Neuronal stem cell (in vitro differentiated cells): ENCODE measurements around the gene SEMA7A.

ENCODE experiments used
- DNase-seq: peaks from one replicate; pipeline ENCODE4 v3.0.0-alpha.2; 2013; ENCODE audit warnings: low spot score
- H2AFZ ChIP-seq: one replicate; pipeline ENCODE4 v1.6.1; 2013; ENCODE audit warnings: mild to moderate bottlenecking, low read length, inconsistent platforms
- H2AK5ac ChIP-seq: 2 replicates; pipeline ENCODE4 v1.6.1; 2013; ENCODE audit warnings: low read depth, mild to moderate bottlenecking, inconsistent platforms, low read length, moderate library complexity, mixed read lengths
- H2BK120ac ChIP-seq: 2 replicates; pipeline ENCODE4 v1.6.1; 2013; ENCODE audit warnings: low read depth, mild to moderate bottlenecking, inconsistent platforms, low read length, moderate library complexity, mixed read lengths
- H2BK12ac ChIP-seq: one replicate; pipeline ENCODE4 v1.6.1; 2013; ENCODE audit warnings: low read length, inconsistent platforms
- H2BK15ac ChIP-seq: 2 replicates; pipeline ENCODE4 v1.6.1; 2013; ENCODE audit warnings: mild to moderate bottlenecking, low read length, inconsistent platforms, mixed read lengths
- H2BK5ac ChIP-seq: one replicate; pipeline ENCODE4 v1.6.1; 2013; ENCODE audit warnings: inconsistent platforms, mild to moderate bottlenecking, low read length, moderate library complexity
- H3K14ac ChIP-seq: one replicate; pipeline ENCODE4 v1.6.1; 2013; ENCODE audit warnings: low read length, inconsistent platforms
- H3K18ac ChIP-seq: 2 replicates; pipeline ENCODE4 v1.6.1; 2013; ENCODE audit warnings: low read length, inconsistent platforms
- H3K23ac ChIP-seq: 2 replicates; pipeline ENCODE4 v1.6.1; 2013; ENCODE audit warnings: low read depth, mild to moderate bottlenecking, mixed read lengths, low read length, inconsistent platforms; ENCODE audit not compliant: poor library complexity
- H3K27ac ChIP-seq: replicated peaks from 3 replicates; pipeline ENCODE4 v1.5.1; 2013; ENCODE audit warnings: low read length, inconsistent platforms
- H3K27me3 ChIP-seq, 3 experiments: 2 replicates each; pipeline ENCODE4 v1.6.1; 2013; ENCODE audit warnings: low read length in 3 of 3, mild to moderate bottlenecking in 2 of 3, inconsistent platforms in 1 of 3, low read depth in 1 of 3, mixed read lengths in 1 of 3, moderate library complexity in 1 of 3; ENCODE audit not compliant: control insufficient read depth in 3 of 3, insufficient read depth in 3 of 3
- H3K36me3 ChIP-seq, 2 donors: replicated peaks in 1 of 2; 2 replicates each; pipeline ENCODE4 v1.6.1; 2013; ENCODE audit warnings: low read length in 2 of 2; ENCODE audit not compliant: control insufficient read depth in 2 of 2, insufficient read depth in 2 of 2
- H3K4ac ChIP-seq: 2 replicates; pipeline ENCODE4 v1.6.1; 2013; ENCODE audit warnings: inconsistent platforms, mild to moderate bottlenecking, low read length, moderate library complexity
- H3K4me1 ChIP-seq, 2 donors: 1 replicate in 1 of 2; 2 replicates in 1 of 2; pipeline ENCODE4 v1.6.1; 2013; ENCODE audit warnings: low read length in 2 of 2, low read depth in 1 of 2; ENCODE audit not compliant: control insufficient read depth in 2 of 2, insufficient read depth in 1 of 2
- H3K4me2 ChIP-seq: one replicate; pipeline ENCODE4 v1.6.1; 2013; ENCODE audit warnings: mild to moderate bottlenecking, low read length, inconsistent platforms; ENCODE audit not compliant: insufficient read depth, poor library complexity, severe bottlenecking
- H3K4me3 ChIP-seq, 2 donors: 2 replicates each; pipeline ENCODE4 v1.5.1; 2013; ENCODE audit warnings: low read length in 2 of 2, mild to moderate bottlenecking in 2 of 2, inconsistent platforms in 1 of 2, moderate library complexity in 1 of 2
- H3K79me1 ChIP-seq: one replicate; pipeline ENCODE4 v1.6.1; 2013; ENCODE audit warnings: low read depth, mild to moderate bottlenecking, inconsistent platforms, low read length, moderate library complexity
- H3K9ac ChIP-seq: one replicate; pipeline ENCODE4 v1.6.1; 2013; ENCODE audit warnings: mild to moderate bottlenecking, low read depth, low read length, inconsistent platforms; ENCODE audit not compliant: poor library complexity
- H3K9me3 ChIP-seq, 2 donors: replicated peaks in 1 of 2; 2 replicates each; pipeline versions ENCODE3 to v1.6.1; 2013; ENCODE audit warnings: low read length in 2 of 2, mild to moderate bottlenecking in 2 of 2, inconsistent platforms in 1 of 2, low read depth in 1 of 2, mixed read lengths in 1 of 2, moderate library complexity in 1 of 2; ENCODE audit not compliant: control insufficient read depth in 2 of 2, insufficient read depth in 1 of 2
- H4K8ac ChIP-seq: one replicate; pipeline ENCODE4 v1.6.1; 2013; ENCODE audit warnings: low read depth, mild to moderate bottlenecking, inconsistent platforms, low read length, moderate library complexity
- H4K91ac ChIP-seq: one replicate; pipeline ENCODE4 v1.6.1; 2013; ENCODE audit warnings: low read length, low read depth, mild to moderate bottlenecking, inconsistent platforms; ENCODE audit not compliant: poor library complexity
- WGBS, 2 donors: extraction: QIAGEN DNeasy Blood & Tissue Kit; methylation state at CpG; one replicate each; pipeline ENCODE4 v1.1.7; 2013; ENCODE audit warnings: missing lambda C conversion rate in 2 of 2, mixed read lengths in 1 of 2; ENCODE audit not compliant: insufficient read length in 2 of 2, insufficient replicate concordance in 1 of 2; ENCODE audit errors: extremely low coverage in 2 of 2; 5-methylcytosine and 5-hydroxymethylcytosine counted together

SEMA7A gene

GRCh38 chr15:74369084-74369745 is 64.5 kb downstream of the SEMA7A start:
- peaks cover 0 to 86% (median 20%) of the 10 kb centered on the region in 3 experiments for H3K27me3 ChIP-seq
- no peak overlapping the region for H3K9ac ChIP-seq
- H4K8ac ChIP-seq, result no peak overlapping the region
- H3K14ac ChIP-seq, result no peak overlapping the region
- H3K23ac ChIP-seq, result no peak overlapping the region
- H2BK12ac ChIP-seq, result no peak overlapping the region
- H3K27ac ChIP-seq, result no peak overlapping the region
- H4K91ac ChIP-seq, result no peak overlapping the region
- no peak for DNase-seq
- H3K18ac ChIP-seq, result no peak overlapping the region
- no peak overlapping the region for H2AK5ac ChIP-seq
- no peak overlapping the region for H2AFZ ChIP-seq
- H2BK15ac ChIP-seq, result no peak overlapping the region
- H2BK5ac ChIP-seq, result no peak overlapping the region
- H3K79me1 ChIP-seq, result no peaks in the 10 kb centered on the region
- peaks cover 0 to 9% of the 10 kb centered on the region in 2 donors for H3K4me1 ChIP-seq
- no peaks in the 10 kb centered on the region for H3K36me3 ChIP-seq
- H3K4me3 ChIP-seq, result peak overlapping the region in 1 of 2 donors; percentile 23
- no peak overlapping the region for H2BK120ac ChIP-seq
- no CpG with 5 or more reads among the region's 10 CpGs for WGBS, 2 donors
- H3K4ac ChIP-seq, result no peak overlapping the region
- no peaks in the 10 kb centered on the region for H3K9me3 ChIP-seq
- H3K4me2 ChIP-seq, result no peak overlapping the region

- H4K8ac ChIP-seq, result no peak overlapping the region
- H3K23ac ChIP-seq, result no peak overlapping the region
- H3K9ac ChIP-seq, result no peak overlapping the region
These were observed 65.6 kb downstream of the SEMA7A start for GRCh38 chr15:74368121-74368520.

GRCh38 chr15:74367296-74367854 is 66.4 kb downstream of the SEMA7A start, which contains the start of gene CYP11A1:
Gene CYP11A1, minus strand, starts transcription at chr15:74367646. Its CDS starts 61 bp downstream, at chr15:74367585.
- Histone ChIP-seq H4K91ac (peak within 1 kb of the TSS; percentile 42), H2BK15ac (peak within 1 kb of the TSS; percentile 41), H3K9ac (peak within 1 kb of the TSS; percentile 54), H2BK120ac (no peak within 1 kb of the TSS), H2BK12ac (no peak within 1 kb of the TSS), H3K4me1 (peaks cover 0 to 7% of the 10 kb centered on the region in 2 donors), H3K18ac (no peak within 1 kb of the TSS), H3K27me3 (peaks cover 0 to 92% (median 20%) of the 10 kb centered on the region in 3 experiments), H4K8ac (no peak within 1 kb of the TSS), H2AK5ac (peak within 1 kb of the TSS; percentile 72), H3K14ac (no peak within 1 kb of the TSS), H3K23ac (peak within 1 kb of the TSS; percentile 29), H3K4me3 (peak within 1 kb of the TSS in 1 of 2 donors; percentile 33), H3K9me3 (no peaks in the 10 kb centered on the region), H2AFZ (no peak within 1 kb of the TSS), H2BK5ac (peak within 1 kb of the TSS; percentile 27), H3K36me3 (no peaks in the 10 kb centered on the region), H3K27ac (no peak within 1 kb of the TSS), H3K79me1 (no peaks in the 10 kb centered on the region), H3K4ac (no peak within 1 kb of the TSS), H3K4me2 (no peak within 1 kb of the TSS)
- no CpG with 5 or more reads among the region's 12 CpGs for WGBS, 2 donors
- DNase-seq, result no peak

More at GRCh38 chr15:74368121-74368520, 65.6 kb downstream of the SEMA7A start:
- Histone ChIP-seq H4K91ac (no peak overlapping the region), H3K79me1 (no peaks in the 10 kb centered on the region), H3K36me3 (no peaks in the 10 kb centered on the region), H2BK15ac (no peak overlapping the region), H3K4me3 (no peak overlapping the region), H3K27me3 (peaks cover 0 to 93% (median 20%) of the 10 kb centered on the region in 3 experiments), H3K18ac (no peak overlapping the region), H3K4me2 (no peak overlapping the region), H3K9me3 (no peaks in the 10 kb centered on the region), H2AFZ (no peak overlapping the region), H2BK5ac (peak overlapping the region; percentile 27), H2AK5ac (no peak overlapping the region), H2BK12ac (no peak overlapping the region), H3K27ac (no peak overlapping the region), H3K4me1 (peaks cover 0 to 7% of the 10 kb centered on the region in 2 donors), H3K4ac (no peak overlapping the region), H3K14ac (no peak overlapping the region), H2BK120ac (no peak overlapping the region)
- no peak for DNase-seq
- no CpG with 5 or more reads among the region's 3 CpGs for WGBS, 2 donors
